ENCODE results near the gene CDCP2. TPM values are rescaled to one million over a fixed set of nuclear protein-coding genes. Genes with fewer than 3 reads are reported as not detected.

CDCP2 gene
- polyA plus RNA-seq, 2 of the 4 experiments (the other 2 are of a cell fraction): not detected

DNA sequence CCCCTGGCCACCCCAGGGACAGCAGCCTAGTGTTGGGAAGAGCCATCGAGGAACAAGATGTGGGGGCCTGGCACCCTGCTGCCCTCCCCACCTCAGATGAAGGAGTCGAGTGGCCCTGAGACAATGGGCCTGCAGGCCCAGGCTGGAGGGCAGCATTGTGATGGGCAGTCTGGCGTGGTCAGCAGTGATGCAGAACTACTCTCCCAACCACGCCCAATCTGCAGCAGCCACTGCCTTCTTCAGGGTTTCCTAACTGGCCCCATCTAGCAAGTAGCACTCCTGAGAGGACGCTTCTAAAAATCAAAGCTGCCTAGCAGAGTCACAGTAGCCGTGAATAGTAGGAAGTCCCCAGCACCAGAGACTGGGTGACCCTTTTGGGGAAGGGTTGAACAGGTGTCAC lies 18.5 kb downstream of the CDCP2 start:
- ATAC-seq: no peak
- no peak for FAIRE-seq
- POLR2A ChIA-PET: no interaction called here
- no peak overlapping the region for H3K4me2 ChIP-seq
- H3K9me3 ChIP-seq: no peaks in the 10 kb centered on the region
- no peak for DNase-seq (ENCODE audit: low read depth in 1 of 2, low spot score in 1 of 2)
- H3K27ac ChIP-seq: no peak overlapping the region
- CTCF ChIA-PET: interaction anchor here (1.0 kb wide), 1 partner anchor 13 kb away, joined by 3 read pairs; no protein-coding TSS in a partner anchor
- 63% methylated on average over 6 of the region's 6 CpGs for WGBS (ENCODE audit: missing lambda C conversion rate)
- H3K4me3 ChIP-seq: no peak overlapping the region
- H3K4me1 ChIP-seq: 0 out of 3 replicates have a peak, but pooled peaks cover 3% of the 10 kb centered on the region
- TF ChIP-seq, protein P1, sequence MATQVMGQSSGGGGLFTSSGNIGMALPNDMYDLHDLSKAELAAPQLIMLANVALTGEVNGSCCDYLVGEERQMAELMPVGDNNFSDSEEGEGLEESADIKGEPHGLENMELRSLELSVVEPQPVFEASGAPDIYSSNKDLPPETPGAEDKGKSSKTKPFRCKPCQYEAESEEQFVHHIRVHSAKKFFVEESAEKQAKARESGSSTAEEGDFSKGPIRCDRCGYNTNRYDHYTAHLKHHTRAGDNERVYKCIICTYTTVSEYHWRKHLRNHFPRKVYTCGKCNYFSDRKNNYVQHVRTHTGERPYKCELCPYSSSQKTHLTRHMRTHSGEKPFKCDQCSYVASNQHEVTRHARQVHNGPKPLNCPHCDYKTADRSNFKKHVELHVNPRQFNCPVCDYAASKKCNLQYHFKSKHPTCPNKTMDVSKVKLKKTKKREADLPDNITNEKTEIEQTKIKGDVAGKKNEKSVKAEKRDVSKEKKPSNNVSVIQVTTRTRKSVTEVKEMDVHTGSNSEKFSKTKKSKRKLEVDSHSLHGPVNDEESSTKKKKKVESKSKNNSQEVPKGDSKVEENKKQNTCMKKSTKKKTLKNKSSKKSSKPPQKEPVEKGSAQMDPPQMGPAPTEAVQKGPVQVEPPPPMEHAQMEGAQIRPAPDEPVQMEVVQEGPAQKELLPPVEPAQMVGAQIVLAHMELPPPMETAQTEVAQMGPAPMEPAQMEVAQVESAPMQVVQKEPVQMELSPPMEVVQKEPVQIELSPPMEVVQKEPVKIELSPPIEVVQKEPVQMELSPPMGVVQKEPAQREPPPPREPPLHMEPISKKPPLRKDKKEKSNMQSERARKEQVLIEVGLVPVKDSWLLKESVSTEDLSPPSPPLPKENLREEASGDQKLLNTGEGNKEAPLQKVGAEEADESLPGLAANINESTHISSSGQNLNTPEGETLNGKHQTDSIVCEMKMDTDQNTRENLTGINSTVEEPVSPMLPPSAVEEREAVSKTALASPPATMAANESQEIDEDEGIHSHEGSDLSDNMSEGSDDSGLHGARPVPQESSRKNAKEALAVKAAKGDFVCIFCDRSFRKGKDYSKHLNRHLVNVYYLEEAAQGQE (IDR thresholded peaks at IDR 0.05): no peak
- TF ChIP-seq EHMT2 (IDR thresholded peaks at IDR 0.05; ENCODE audit: low read depth): no peak
- no peak for TF ChIP-seq TP53 (CRISPR knock-in tag; IDR thresholded peaks at IDR 0.05)
- TF ChIP-seq JUN (IDR thresholded peaks at IDR 0.05): no peak
- TF ChIP-seq, protein P2, sequence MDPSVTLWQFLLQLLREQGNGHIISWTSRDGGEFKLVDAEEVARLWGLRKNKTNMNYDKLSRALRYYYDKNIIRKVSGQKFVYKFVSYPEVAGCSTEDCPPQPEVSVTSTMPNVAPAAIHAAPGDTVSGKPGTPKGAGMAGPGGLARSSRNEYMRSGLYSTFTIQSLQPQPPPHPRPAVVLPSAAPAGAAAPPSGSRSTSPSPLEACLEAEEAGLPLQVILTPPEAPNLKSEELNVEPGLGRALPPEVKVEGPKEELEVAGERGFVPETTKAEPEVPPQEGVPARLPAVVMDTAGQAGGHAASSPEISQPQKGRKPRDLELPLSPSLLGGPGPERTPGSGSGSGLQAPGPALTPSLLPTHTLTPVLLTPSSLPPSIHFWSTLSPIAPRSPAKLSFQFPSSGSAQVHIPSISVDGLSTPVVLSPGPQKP (IDR thresholded peaks at IDR 0.05; ENCODE audit: low read depth, low read length): no peak
- no peak for TF ChIP-seq KDM5A (IDR thresholded peaks at IDR 0.05)
- TF ChIP-seq, protein P3, sequence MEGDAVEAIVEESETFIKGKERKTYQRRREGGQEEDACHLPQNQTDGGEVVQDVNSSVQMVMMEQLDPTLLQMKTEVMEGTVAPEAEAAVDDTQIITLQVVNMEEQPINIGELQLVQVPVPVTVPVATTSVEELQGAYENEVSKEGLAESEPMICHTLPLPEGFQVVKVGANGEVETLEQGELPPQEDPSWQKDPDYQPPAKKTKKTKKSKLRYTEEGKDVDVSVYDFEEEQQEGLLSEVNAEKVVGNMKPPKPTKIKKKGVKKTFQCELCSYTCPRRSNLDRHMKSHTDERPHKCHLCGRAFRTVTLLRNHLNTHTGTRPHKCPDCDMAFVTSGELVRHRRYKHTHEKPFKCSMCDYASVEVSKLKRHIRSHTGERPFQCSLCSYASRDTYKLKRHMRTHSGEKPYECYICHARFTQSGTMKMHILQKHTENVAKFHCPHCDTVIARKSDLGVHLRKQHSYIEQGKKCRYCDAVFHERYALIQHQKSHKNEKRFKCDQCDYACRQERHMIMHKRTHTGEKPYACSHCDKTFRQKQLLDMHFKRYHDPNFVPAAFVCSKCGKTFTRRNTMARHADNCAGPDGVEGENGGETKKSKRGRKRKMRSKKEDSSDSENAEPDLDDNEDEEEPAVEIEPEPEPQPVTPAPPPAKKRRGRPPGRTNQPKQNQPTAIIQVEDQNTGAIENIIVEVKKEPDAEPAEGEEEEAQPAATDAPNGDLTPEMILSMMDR (IDR thresholded peaks at IDR 0.05): no peak
- TF ChIP-seq SMC3 (IDR thresholded peaks at IDR 0.05): no peak
- TF ChIP-seq KDM1A (IDR thresholded peaks at IDR 0.05; ENCODE audit: low read depth): no peak

DNA sequence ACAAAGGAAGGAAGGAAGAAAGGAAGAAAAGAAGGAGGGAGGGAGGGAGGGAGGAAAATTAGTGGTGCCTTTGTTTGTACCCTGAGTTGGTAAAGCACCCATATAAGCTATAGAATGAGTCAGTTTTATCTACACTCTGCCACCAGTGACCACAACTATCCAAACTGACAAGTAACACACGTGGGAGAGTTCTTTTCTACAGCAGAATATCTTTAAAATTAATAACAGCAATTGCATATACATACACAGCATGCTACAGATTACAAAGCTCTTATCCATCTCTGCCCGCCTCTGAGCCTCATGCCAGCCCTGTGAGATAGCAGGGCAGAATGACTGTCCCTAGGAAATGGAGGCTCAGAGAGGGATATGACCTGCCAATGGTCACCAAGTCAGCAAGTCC lies 20.3 kb downstream of the CDCP2 start:
- Histone ChIP-seq H3K4me1 (0 out of 3 replicates have a peak, but pooled peaks cover 3% of the 10 kb centered on the region), H3K4me3 (no peak overlapping the region), H3K9me3 (no peaks in the 10 kb centered on the region), H3K27ac (no peak overlapping the region), H3K4me2 (no peak overlapping the region)
- CTCF ChIA-PET: interaction anchor here (0.6 to 1.9 kb wide), 2 partner anchors 10 to 167 kb away, joined by 3 to 14 read pairs; no protein-coding TSS in a partner anchor
- TF ChIP-seq KDM1A (IDR thresholded peaks at IDR 0.05; ENCODE audit: low read depth): no peak
- WGBS (ENCODE audit: missing lambda C conversion rate): 33% methylated on average over 2 of the region's 2 CpGs
- no peak for FAIRE-seq
- POLR2A ChIA-PET: no interaction called here
- no peak for DNase-seq (ENCODE audit: low read depth in 1 of 2, low spot score in 1 of 2)
- ATAC-seq: no peak

DNA sequence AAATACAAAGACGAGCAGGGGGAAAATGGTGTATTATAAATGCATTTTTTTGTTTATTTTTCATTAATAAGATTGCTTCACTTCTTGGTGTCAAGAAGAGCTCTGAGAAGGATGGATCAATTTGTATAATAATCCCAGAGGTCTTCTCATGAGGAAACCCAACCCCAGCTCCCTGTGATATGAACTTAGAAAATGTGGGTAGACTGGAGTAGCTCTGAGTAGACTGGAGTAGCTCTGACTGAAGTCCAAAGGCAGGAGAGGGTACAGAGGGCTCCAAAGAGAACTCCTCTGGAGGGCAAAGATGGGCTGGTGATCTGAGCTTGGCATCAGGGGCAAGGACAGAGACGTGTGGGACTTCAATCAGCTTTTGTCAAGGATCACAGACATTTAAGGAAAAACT lies 21.4 kb downstream of the CDCP2 start:
- WGBS (ENCODE audit: missing lambda C conversion rate): 47% methylated on average over 2 of the region's 2 CpGs
- POLR2A ChIA-PET: no interaction called here
- TF ChIP-seq HOXB5 (CRISPR knock-in tag; IDR thresholded peaks at IDR 0.05) (no peak), TFCP2L1 (CRISPR knock-in tag; IDR thresholded peaks at IDR 0.05) (no peak), EHMT2 (IDR thresholded peaks at IDR 0.05; ENCODE audit: low read depth) (no peak)
- Histone ChIP-seq H3K9me3 (no peaks in the 10 kb centered on the region), H3K4me1 (0 out of 3 replicates have a peak, but pooled peaks cover 3% of the 10 kb centered on the region), H3K4me3 (no peak overlapping the region), H3K4me2 (no peak overlapping the region), H3K27ac (no peak overlapping the region)
- CTCF ChIA-PET: interaction anchor here (1.9 kb wide), 1 partner anchor 9 kb away, joined by 14 read pairs; no protein-coding TSS in a partner anchor
- no peak for DNase-seq (ENCODE audit: low read depth in 1 of 2, low spot score in 1 of 2)
- no peak for ATAC-seq
- FAIRE-seq: no peak

DNA sequence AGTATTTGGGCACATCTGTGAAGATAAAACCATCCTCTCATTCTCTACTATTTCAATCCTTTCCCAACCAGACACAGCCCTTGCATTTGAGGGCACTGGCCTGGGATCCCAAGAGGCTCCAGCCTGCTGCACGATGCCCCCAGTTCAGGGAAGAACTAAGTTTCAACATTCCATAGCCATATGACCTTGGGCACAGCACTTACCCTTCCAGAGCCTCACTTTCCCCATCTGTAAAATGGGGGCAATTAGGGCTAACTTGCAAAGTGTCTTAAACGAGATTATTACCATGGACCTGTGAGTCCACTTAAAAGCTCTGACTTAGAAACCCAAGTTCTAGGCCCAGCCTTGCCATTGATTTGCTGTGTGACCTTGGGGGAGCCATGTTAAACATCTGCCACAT lies 22.9 kb downstream of the CDCP2 start:
- Histone ChIP-seq H3K4me3 (no peak overlapping the region), H3K4me1 (no peaks in the 10 kb centered on the region), H3K4me2 (no peak overlapping the region), H3K9me3 (no peaks in the 10 kb centered on the region), H3K27ac (no peak overlapping the region)
- ChIA-PET POLR2A (no interaction called here), CTCF (interaction anchor here (0.9 to 1.4 kb wide), 3 partner anchors 9 to 360 kb away, joined by 3 read pairs; no protein-coding TSS in a partner anchor)
- no peak for ATAC-seq
- no peak for FAIRE-seq
- DNase-seq (ENCODE audit: low read depth in 1 of 2, low spot score in 1 of 2): no peak
- 6% methylated on average over 2 of the region's 2 CpGs for WGBS (ENCODE audit: missing lambda C conversion rate)
- TF ChIP-seq JUNB (IDR thresholded peaks at IDR 0.05) (no peak), KDM5A (IDR thresholded peaks at IDR 0.05) (no peak), CHD2 (IDR thresholded peaks at IDR 0.05; ENCODE audit: low read length, partially characterized antibody) (no peak), HDAC2 (IDR thresholded peaks at IDR 0.05) (no peak), SMC3 (IDR thresholded peaks at IDR 0.05) (no peak), FOSL2 (IDR thresholded peaks at IDR 0.05) (no peak), FOSL2 (CRISPR knock-in tag; IDR thresholded peaks at IDR 0.05) (no peak), ZFP36 (IDR thresholded peaks at IDR 0.05; ENCODE audit: borderline replicate concordance, partially characterized antibody) (no peak), ZNF302 (CRISPR knock-in tag; IDR thresholded peaks at IDR 0.05) (no peak), RAD21 (conservative IDR thresholded peaks at IDR 0.05 in 1 of 2, IDR thresholded peaks at IDR 0.05 in 1 of 2) (no peak)
- TF ChIP-seq, protein P4, sequence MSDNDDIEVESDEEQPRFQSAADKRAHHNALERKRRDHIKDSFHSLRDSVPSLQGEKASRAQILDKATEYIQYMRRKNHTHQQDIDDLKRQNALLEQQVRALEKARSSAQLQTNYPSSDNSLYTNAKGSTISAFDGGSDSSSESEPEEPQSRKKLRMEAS (IDR thresholded peaks at IDR 0.05): no peak
- TF ChIP-seq, protein P5, sequence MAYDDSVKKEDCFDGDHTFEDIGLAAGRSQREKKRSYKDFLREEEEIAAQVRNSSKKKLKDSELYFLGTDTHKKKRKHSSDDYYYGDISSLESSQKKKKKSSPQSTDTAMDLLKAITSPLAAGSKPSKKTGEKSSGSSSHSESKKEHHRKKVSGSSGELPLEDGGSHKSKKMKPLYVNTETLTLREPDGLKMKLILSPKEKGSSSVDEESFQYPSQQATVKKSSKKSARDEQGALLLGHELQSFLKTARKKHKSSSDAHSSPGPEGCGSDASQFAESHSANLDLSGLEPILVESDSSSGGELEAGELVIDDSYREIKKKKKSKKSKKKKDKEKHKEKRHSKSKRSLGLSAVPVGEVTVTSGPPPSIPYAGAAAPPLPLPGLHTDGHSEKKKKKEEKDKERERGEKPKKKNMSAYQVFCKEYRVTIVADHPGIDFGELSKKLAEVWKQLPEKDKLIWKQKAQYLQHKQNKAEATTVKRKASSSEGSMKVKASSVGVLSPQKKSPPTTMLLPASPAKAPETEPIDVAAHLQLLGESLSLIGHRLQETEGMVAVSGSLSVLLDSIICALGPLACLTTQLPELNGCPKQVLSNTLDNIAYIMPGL (CRISPR knock-in tag; IDR thresholded peaks at IDR 0.05; ENCODE audit: borderline replicate concordance): no peak
- TF ChIP-seq, protein P6, sequence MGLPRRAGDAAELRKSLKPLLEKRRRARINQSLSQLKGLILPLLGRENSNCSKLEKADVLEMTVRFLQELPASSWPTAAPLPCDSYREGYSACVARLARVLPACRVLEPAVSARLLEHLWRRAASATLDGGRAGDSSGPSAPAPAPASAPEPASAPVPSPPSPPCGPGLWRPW (IDR thresholded peaks at IDR 0.05): no peak

Measured in A549 (cell line).